ENCODE data around the gene MUC20. TPM values are rescaled to one million over a fixed set of nuclear protein-coding genes. Genes with fewer than 3 reads are reported as not detected.
"Not testable (repeated sequence)": the region's sequence is repeated elsewhere in the genome, so short reads cannot be mapped to it uniquely, and the experiment has no call there.

The MUC20 gene
- polyA plus RNA-seq, 10 donors, result 1.8 to 16.5 (median 2.2) TPM

DNA sequence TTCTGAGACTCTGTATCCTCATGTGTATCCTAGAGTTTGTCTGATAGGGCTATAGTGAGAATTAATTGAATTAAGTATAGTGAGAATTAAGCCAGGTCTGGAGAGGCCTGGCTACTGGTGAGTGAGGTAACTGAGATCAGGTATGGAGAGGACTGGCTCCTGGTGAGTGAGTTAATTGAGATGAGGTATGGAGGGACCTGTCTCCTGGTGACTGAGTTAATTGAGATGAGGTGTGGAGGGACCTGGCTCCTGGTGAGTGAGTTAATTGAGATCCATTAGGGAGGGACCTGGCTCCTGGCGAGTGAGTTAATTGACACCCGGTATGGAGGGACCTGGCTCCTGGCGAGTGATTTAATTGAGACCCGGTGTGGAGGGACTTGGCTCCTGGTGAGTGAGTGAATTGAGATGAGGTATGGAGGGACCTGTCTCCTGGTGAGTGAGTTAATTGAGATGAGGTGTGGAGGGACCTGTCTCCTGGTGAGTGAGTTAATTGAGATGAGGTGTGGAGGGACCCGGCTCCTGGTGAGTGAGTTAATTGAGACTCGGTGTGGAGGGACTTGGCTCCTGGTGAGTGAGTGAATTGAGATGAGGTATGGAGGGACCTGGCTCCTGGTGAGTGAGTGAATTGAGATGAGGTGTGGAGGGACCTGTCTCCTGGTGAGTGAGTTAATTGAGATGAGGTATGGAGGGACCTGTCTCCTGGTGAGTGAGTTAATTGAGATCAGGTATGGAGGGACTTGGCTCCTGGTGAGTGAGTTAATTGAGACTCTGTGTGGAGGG is 10.5 kb upstream of the MUC20 start:
- DNase-seq, result not testable (repeated sequence)

GRCh38 chr3:195711091-195711812 is 9.5 kb upstream of the MUC20 start:
- DNase-seq, result not testable (repeated sequence)

DNA sequence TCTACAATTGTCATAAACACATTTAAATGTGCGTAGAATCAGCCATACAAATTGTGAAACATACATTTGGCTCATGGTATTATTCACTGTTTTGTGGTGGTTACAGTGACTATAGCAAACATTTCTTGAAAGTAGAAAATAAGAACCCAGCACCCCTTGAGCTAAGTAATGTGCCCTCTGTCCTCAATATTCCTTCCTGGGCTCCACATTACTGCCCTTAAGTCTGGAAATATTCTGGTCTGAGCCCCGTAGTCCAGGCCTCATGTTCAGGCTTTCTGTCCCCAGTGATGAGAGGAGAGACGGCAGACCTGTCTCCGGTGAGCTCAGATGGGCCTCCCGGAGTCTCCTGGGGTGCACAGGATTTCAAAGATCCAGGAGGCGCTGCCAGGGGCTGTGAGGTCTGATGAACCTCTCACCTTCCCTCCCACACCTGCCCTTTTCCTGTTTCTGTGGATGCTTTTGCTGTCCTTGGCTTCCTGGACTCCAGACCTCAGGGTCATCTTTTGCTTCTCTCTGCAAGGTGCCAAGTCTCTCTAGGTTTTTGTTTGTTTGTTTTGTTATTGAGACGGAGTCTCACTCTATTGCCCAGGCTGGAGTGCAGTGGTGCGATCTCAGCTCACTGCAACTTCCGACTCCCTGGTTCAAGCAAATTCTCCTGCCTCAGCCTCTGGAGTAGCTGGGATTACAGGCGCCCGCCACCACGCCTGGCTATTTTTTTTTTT is 8.8 kb upstream of the MUC20 start:
- DNase-seq, result no peak

GRCh38 chr3:195712535-195712910 is 8.3 kb upstream of the MUC20 start:
- not testable (repeated sequence) for DNase-seq

GRCh38 chr3:195713150-195713549 is 7.6 kb upstream of the MUC20 start:
- not testable (repeated sequence) for DNase-seq

DNA sequence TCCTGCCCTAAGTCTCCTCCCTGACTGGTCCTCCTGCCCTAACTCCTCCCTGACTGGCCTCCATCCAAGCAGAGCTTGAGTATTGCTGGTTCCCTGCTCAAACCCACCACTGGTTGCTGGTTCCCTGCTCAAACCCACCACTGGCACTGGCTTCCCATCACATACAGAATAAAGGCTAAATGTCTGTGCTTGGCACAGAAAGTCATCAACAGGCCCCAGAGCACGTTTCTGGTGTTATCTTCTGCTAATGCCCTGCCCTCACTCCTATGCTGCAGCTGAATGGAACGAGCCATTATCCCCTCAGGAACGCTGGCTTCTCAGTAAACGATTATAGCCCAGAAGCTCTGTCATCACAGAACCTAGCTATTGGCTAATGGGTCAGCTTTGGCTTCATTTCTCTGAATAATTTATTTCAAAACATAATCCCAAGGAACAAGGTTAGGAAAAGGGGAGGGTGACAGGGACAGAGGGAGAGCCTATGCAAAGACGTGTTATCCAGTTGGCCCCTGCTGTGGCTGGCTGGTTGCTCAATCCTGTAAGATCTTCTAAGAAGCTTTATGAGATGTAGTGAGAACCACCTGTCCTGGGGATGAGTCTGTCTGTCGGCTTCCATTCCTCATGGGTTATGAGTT is 6.3 kb upstream of the MUC20 start:
- no peak for DNase-seq

DNA sequence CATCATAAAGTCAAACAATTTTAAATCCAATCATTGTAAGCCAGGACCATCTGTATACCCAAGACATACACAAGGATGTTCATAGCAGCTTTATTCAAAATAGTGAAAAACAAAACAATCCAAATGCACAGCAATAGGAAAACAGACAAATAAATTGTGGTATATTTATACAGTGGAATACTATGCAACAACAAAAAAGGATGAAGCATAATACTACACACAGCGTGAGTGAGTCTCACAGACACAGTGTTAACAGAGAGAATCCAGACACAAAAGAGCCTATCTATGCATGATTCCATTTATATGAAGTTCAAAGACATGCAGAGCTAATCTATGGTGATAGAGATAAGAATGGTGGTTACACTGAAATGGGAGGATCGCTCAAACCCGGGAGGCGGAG is 5.6 kb upstream of the MUC20 start:
- no peak for DNase-seq

DNA sequence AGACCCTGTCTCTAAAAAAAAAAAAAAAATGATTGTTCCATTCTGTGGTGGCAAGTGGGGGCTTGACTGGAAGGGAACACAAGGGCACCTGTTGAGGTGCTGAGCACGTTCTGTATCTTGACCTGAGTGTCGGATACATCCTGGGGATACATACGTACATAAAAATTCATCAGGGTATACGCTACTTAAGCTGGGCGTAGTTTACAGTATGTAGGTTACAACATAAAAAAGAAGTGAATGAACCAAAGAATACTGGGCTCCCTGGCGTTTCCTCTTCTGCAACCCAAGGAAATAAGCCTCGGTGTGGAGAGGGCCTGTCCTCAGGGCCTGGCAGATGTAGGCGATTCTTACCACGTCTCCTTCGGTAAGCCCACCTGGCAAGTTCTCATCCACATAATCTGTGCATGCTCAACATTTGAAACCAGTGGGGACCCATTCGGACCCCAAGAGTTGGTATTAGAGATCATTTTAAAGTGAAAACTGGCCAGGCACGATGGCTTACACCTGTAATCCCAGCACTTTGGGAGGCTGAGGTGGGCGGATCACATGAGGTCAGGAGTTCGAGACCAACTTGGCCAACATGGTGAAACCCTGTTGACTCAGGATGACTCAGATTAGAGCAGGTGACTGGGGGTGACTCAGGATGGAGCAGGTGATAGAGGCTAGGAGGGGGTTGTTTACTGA is 5.1 kb upstream of the MUC20 start:
- no peak for DNase-seq

DNA sequence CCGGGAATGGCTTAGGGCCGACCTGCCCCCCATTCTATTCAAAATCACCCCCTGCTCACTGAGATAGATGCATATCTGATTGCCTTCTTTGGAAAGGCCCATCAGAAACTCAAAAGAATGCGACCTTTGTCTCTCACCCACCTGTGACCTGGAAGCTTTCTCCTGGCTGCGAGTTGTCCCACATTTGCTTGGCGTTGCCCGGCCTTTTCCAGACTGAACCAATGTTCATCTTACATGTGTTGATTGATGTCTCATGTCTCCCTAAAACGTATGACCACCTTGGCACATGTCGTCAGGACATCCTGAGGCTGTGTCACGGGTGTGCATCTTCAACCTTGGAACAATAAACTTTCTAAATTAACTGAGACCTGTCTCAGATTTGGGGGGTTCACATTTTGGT is 3.4 kb upstream of the MUC20 start:
- DNase-seq, result no peak

DNA sequence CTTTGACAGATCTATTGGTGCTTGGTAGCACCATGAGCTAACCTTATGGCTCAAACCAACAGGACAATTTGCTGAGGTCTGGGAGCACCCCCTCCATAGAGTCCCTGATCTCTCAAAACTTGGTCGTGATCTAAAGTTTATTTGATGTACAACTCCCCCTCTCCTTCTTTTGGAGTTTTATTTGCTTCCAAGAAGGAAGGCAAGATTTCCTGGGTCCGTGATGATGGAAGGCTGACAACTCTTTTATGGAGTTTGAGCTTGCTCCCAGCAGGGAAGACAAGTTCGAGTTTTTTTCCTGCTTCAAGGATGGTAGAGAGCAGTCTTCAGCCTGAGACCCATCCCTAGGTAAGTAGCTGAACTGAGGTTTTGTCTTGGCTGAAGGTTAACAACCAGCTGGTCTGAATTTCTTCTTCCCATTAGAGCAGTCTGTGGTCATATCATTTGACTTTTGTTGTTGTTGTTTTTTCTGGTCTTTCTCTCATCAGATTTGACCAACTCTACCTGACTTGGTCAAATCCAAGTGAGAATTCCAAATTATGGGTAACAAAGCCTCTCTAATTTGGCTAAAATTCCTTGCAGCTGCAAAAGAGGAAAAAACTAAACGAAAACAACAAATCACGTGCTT is 2.8 kb upstream of the MUC20 start:
- DNase-seq, result no peak

- DNase-seq, result no peak
Measured at GRCh38 chr3:195718477-195718984, 2.2 kb upstream of the MUC20 start.

DNA sequence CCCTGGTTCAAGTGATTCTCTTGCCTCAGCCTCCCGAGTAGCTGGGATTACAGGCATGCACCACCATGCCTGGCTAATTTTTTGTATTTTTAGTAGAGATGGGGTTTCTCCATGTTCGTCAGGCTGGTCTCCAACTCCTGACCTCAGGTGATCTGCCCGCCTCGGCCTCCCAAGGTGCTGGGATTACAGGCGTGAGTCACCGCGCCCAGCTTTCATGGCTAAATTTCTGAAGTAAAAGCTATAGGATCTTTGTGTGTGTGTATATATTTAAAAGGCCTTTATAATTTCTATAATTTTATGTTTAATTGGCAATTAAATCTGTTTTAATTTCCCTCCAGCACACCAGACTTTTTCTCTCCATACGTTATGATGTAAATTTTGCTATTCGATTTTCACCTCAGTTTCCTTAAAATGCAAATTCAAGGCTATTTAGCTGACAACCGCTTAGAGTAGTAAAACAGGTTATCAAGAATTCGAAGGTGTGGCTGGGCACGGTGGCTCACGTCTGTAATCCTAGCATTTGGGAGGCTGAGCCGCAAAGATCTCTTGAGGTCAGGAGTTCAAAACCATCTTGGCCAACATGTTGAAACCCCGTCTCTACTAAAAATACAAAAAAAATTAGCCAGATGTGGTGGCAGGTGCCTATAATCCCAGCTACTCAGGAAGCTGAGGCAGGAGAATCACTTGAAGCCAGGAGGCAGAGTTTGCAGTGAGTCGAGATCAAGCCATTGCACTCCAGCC is 1.1 kb upstream of the MUC20 start:
- DNase-seq, result not testable (repeated sequence)

DNA sequence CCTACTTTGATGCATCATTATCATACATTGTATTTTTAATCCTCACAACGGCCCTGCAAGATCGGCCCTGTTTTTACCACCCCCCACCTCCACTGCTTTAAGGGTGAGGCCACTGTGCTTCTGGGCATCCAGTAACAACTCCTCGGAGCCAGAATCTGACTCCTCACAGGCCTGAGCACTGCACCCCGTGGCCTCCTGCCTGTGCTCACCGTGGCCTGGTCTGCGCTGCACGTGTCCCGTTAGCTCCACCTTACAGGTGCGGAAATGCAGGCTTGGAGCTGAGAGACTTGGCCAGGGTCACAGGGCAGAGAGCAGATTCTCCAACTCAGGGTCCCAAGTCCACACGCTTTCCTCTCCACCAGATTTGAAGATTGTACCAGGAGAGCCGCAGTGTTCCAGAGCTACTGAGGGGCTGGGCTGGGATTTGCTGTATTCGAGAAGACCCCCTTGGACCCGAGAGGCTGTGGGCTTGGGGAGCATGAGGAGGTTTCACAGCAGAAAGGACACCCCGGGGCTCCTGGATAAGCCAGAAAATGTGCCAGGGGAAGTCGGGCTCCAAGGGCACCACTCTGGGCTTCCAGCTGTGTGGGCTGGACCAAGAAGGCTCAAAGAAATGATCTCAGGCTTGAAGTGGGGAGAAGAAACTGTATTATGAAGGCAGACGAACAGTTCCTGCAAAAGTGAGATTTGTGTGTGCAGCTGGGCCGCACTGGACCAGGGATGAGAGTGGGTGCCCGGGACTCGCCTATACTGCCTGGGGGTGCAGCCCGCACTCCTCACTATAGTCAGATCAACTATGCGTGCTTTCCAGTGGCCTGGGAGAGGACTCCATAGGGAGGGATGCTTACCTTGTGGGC is 1.6 kb downstream of the MUC20 start:
- DNase-seq, result not testable (repeated sequence)

GRCh38 chr3:195722996-195723345 is 2.2 kb downstream of the MUC20 start:
- not testable (repeated sequence) for DNase-seq

GRCh38 chr3:195724363-195724762 is 3.6 kb downstream of the MUC20 start:
- DNase-seq, result not testable (repeated sequence)

DNA sequence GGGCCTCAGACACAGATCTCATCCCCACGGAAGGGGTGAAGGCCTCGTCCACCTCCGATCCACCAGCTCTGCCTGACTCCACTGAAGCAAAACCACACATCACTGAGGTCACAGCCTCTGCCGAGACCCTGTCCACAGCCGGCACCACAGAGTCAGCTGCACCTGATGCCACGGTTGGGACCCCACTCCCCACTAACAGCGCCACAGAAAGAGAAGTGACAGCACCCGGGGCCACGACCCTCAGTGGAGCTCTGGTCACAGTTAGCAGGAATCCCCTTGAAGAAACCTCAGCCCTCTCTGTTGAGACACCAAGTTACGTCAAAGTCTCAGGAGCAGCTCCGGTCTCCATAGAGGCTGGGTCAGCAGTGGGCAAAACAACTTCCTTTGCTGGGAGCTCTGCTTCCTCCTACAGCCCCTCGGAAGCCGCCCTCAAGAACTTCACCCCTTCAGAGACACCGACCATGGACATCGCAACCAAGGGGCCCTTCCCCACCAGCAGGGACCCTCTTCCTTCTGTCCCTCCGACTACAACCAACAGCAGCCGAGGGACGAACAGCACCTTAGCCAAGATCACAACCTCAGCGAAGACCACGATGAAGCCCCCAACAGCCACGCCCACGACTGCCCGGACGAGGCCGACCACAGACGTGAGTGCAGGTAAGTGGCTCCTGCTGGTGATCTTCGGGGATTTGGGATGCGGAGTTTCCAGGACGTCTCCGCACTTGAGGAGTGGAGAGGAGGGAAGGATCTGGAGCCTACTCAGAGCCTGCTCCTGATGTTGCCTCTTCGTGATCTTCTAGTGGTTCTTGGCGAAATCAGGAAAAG is 5.3 kb downstream of the MUC20 start:
- DNase-seq, result not testable (repeated sequence)

GRCh38 chr3:195727606-195728195 is 6.9 kb downstream of the MUC20 start:
- DNase-seq, result no peak

- not testable (repeated sequence) for DNase-seq
Measured at GRCh38 chr3:195728789-195729188, 8.0 kb downstream of the MUC20 start.

Measured in muscle of back (tissue), 11 donors.